Measurements from ENCODE around the gene PSMD11.

- TF ChIP-seq CTCF (optimal IDR thresholded peaks at IDR 0.05 in 1 of 3, IDR thresholded peaks at IDR 0.05 in 1 of 3, conservative IDR thresholded peaks at IDR 0.05 in 1 of 3; ENCODE audit: extremely low read depth in 1 of 3, insufficient read depth in 2 of 3, low read length in 3 of 3), result no peak
- TF ChIP-seq EZH2 (IDR thresholded peaks at IDR 0.05; ENCODE audit: low read length), result no peak
These were observed 14.1 kb downstream of the PSMD11 start for GRCh38 chr17:32458371-32458770.
